ENCODE results near the gene FUT3.

The FUT3 gene

GRCh38 chr19:5799247-5800241, 51.7 kb downstream of the FUT3 start:
- no peak for DNase-seq

DNA sequence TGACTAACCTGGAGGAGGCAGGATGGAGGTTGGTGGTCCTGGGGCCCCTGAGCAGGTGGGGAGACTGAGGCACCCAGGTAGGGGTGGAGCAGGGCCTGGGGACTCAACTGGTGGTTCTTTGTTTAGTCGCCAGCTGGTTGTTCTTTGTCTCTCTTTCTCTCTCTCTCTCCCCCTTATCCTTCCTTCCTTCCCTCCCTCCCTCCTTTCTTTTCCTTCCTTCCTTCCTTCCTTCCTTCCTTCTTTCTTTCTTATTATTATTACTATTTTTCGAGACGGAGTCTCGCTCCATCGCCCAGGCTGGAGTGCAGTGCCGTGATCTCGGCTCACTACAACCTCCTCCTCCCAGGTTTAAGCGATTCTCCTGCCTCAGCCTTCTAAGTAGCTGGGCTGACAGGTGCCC, 53.0 kb downstream of the FUT3 start:
- DNase-seq: no peak

- DNase-seq: no peak
Measured at GRCh38 chr19:5795382-5795919, 55.8 kb downstream of the FUT3 start.

- no peak for DNase-seq
Measured at GRCh38 chr19:5793188-5793587, 58.1 kb downstream of the FUT3 start.

Data from central memory CD4-positive, alpha-beta T cell (primary cell).